NT2/D1 (cell line): ENCODE results near the gene TNS3.

Source experiments
- DNase-seq: peaks from one replicate; pipeline ENCODE4 v3.0.0-alpha.2; 2011; ENCODE audit warnings: low read depth, low spot score
- H3K27me3 ChIP-seq: 2 replicates; pipeline ENCODE4 v1.6.0; 2011; ENCODE audit warnings: mild to moderate bottlenecking; ENCODE audit not compliant: insufficient read length, insufficient read depth
- H3K36me3 ChIP-seq: 2 replicates; pipeline ENCODE4 v1.6.1; 2011; ENCODE audit warnings: mild to moderate bottlenecking, low read length, mixed read lengths; ENCODE audit not compliant: insufficient read depth, insufficient read length
- H3K4me1 ChIP-seq: 2 replicates; pipeline ENCODE4 v1.5.1; 2011; ENCODE audit not compliant: insufficient read depth, insufficient read length
- H3K4me3 ChIP-seq: 2 replicates; pipeline ENCODE4 v1.5.1; 2011; ENCODE audit warnings: low read depth; ENCODE audit not compliant: insufficient read length
- H3K9ac ChIP-seq: 2 replicates; pipeline ENCODE4 v1.6.0; 2011; ENCODE audit warnings: low read depth; ENCODE audit not compliant: insufficient read length
- H3K9me3 ChIP-seq: 2 replicates; pipeline ENCODE4 v1.5.1; 2011; ENCODE audit warnings: mild to moderate bottlenecking, low read length; ENCODE audit not compliant: insufficient read depth
- SUZ12 ChIP-seq: IDR thresholded peaks from 2 replicates; pipeline ENCODE4 v1.6.1; 2011; ENCODE audit not compliant: insufficient read length, insufficient read depth; ENCODE audit errors: extremely low read depth
- YY1 ChIP-seq: IDR thresholded peaks from 2 replicates; pipeline ENCODE4 v1.6.1; 2011; ENCODE audit not compliant: insufficient read length, insufficient read depth
- ZNF274 ChIP-seq: IDR thresholded peaks from 2 replicates; pipeline ENCODE4 v1.6.1; 2011; ENCODE audit warnings: mild to moderate bottlenecking, low read depth, low read length

TNS3 gene

GRCh38 chr7:47401611-47402570, 180.0 kb downstream of the TNS3 start:
- no peaks in the 10 kb centered on the region for H3K27me3 ChIP-seq
- H3K9me3 ChIP-seq = no peaks in the 10 kb centered on the region
- TF ChIP-seq SUZ12 = no peak
- no peak for TF ChIP-seq YY1
- no peak for TF ChIP-seq ZNF274
- peaks cover 2% of the 10 kb centered on the region for H3K4me1 ChIP-seq
- no peak overlapping the region for H3K9ac ChIP-seq
- no peak overlapping the region for H3K4me3 ChIP-seq
- no peak for DNase-seq
- H3K36me3 ChIP-seq = peaks cover 69% of the 10 kb centered on the region

GRCh38 chr7:47400741-47401206, 181.1 kb downstream of the TNS3 start:
- no peaks in the 10 kb centered on the region for H3K27me3 ChIP-seq
- no peak for DNase-seq
- TF ChIP-seq YY1 (no peak), SUZ12 (no peak), ZNF274 (no peak)
- H3K9ac ChIP-seq = no peak overlapping the region
- H3K4me3 ChIP-seq = no peak overlapping the region
- H3K4me1 ChIP-seq = no peaks in the 10 kb centered on the region
- H3K9me3 ChIP-seq = no peaks in the 10 kb centered on the region
- H3K36me3 ChIP-seq = peaks cover 69% of the 10 kb centered on the region

GRCh38 chr7:47400001-47400400, 181.9 kb downstream of the TNS3 start:
- DNase-seq = no peak
- H3K36me3 ChIP-seq = peaks cover 69% of the 10 kb centered on the region

GRCh38 chr7:47394751-47395252, 187.1 kb downstream of the TNS3 start:
- H3K4me1 ChIP-seq = no peaks in the 10 kb centered on the region
- H3K4me3 ChIP-seq = no peak overlapping the region
- peaks cover 79% of the 10 kb centered on the region for H3K36me3 ChIP-seq
- no peaks in the 10 kb centered on the region for H3K9me3 ChIP-seq
- H3K9ac ChIP-seq = no peak overlapping the region
- no peaks in the 10 kb centered on the region for H3K27me3 ChIP-seq
- no peak for TF ChIP-seq ZNF274
- DNase-seq = no peak

More at GRCh38 chr7:47400001-47400400, 181.9 kb downstream of the TNS3 start:
- Histone ChIP-seq H3K9me3 (no peaks in the 10 kb centered on the region), H3K4me1 (no peaks in the 10 kb centered on the region), H3K27me3 (no peaks in the 10 kb centered on the region), H3K9ac (no peak overlapping the region), H3K4me3 (no peak overlapping the region)
- TF ChIP-seq YY1 = no peak
- TF ChIP-seq ZNF274 = no peak
- no peak for TF ChIP-seq SUZ12

GRCh38 chr7:47394216-47394615, 187.7 kb downstream of the TNS3 start:
- no peak overlapping the region for H3K9ac ChIP-seq
- TF ChIP-seq YY1 = no peak
- no peak for TF ChIP-seq SUZ12
- TF ChIP-seq ZNF274 = no peak
- no peak for DNase-seq
- H3K27me3 ChIP-seq = no peaks in the 10 kb centered on the region
- no peaks in the 10 kb centered on the region for H3K4me1 ChIP-seq
- no peaks in the 10 kb centered on the region for H3K9me3 ChIP-seq
- peaks cover 81% of the 10 kb centered on the region for H3K36me3 ChIP-seq
- H3K4me3 ChIP-seq = no peak overlapping the region

- Histone ChIP-seq H3K36me3 (peaks cover 75% of the 10 kb centered on the region), H3K4me1 (no peaks in the 10 kb centered on the region), H3K27me3 (no peaks in the 10 kb centered on the region)
These were observed 188.5 kb downstream of the TNS3 start for GRCh38 chr7:47393406-47393805.

GRCh38 chr7:47392241-47392759, 189.6 kb downstream of the TNS3 start:
- Histone ChIP-seq H3K27me3 (no peaks in the 10 kb centered on the region), H3K36me3 (peaks cover 85% of the 10 kb centered on the region), H3K4me3 (no peak overlapping the region), H3K9ac (no peak overlapping the region), H3K9me3 (no peaks in the 10 kb centered on the region), H3K4me1 (no peaks in the 10 kb centered on the region)
- no peak for DNase-seq
- no peak for TF ChIP-seq SUZ12
- no peak for TF ChIP-seq ZNF274
- no peak for TF ChIP-seq YY1

More at GRCh38 chr7:47393406-47393805, 188.5 kb downstream of the TNS3 start:
- Histone ChIP-seq H3K4me3 (no peak overlapping the region), H3K9ac (no peak overlapping the region), H3K9me3 (no peaks in the 10 kb centered on the region)
- TF ChIP-seq YY1 (no peak), ZNF274 (no peak), SUZ12 (no peak)
- no peak for DNase-seq
